ENCODE measurements around the gene NTN1. TPM values are rescaled to one million over a fixed set of nuclear protein-coding genes. Genes with fewer than 3 reads are reported as not detected.

NTN1 gene
- total and polyA plus RNA-seq, 2 of the 4 experiments (the other 2 are of a cell fraction): under 0.01 to 0.07 TPM

DNA sequence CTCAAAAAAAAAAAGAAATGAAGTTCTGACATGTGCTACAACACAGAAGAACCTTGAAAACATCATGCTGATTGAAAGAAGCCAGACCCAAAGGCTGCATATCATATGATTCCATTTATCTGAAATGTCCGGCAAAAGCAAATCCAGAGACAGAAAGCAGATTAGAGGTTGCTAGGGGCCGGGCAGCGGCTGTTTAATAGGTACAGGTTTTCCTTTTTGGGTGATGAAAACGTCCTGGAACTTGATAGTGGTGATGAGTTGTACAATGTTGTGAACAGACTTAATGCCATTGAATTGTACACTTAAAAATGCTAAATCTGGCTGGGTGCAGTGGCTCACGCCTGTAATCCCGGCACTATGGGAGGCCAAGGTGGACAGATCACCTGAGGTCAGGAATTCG lies 166.5 kb downstream of the NTN1 start:
- H3K9ac ChIP-seq (ENCODE audit: low read depth, low read length): no peak overlapping the region
- no peak overlapping the region for H2AK9ac ChIP-seq (replicated peaks; ENCODE audit: low read depth, low read length, poor library complexity)
- H3K9me3 ChIP-seq (ENCODE audit: control insufficient read depth, insufficient read depth, low read length): no peaks in the 10 kb centered on the region
- dilution Hi-C loops (cut with HindIII; ENCODE audit: low sequenced_read_pairs, unreplicated experiment) (no loop called here), intact Hi-C loops (cut with micrococcal nuclease) (no loop called here), in situ Hi-C loops (cut with MboI; ENCODE audit: low sequenced_read_pairs) (no loop called here)
- H3K14ac ChIP-seq (replicated peaks; ENCODE audit: low read depth, low read length): no peak overlapping the region
- no peak overlapping the region for H2AK5ac ChIP-seq (ENCODE audit: low read depth, low read length)
- ChIA-PET CTCF (no interaction called here), POLR2A (ENCODE audit: unreplicated experiment) (no interaction called here)
- no peak overlapping the region for H4K8ac ChIP-seq (ENCODE audit: low read depth in 2 of 2, low read length in 2 of 2)
- no peak overlapping the region for H3K56ac ChIP-seq (ENCODE audit: extremely low read depth, insufficient read depth, low read length)
- BruUV-seq (replicated peaks): no TSS peak
- TF ChIP-seq MXI1 (IDR thresholded peaks at IDR 0.05; ENCODE audit: borderline replicate concordance, low read depth, low read length) (no peak), FOS (IDR thresholded peaks at IDR 0.05; ENCODE audit: low read depth, low read length) (no peak)
- TF ChIP-seq, protein P1, sequence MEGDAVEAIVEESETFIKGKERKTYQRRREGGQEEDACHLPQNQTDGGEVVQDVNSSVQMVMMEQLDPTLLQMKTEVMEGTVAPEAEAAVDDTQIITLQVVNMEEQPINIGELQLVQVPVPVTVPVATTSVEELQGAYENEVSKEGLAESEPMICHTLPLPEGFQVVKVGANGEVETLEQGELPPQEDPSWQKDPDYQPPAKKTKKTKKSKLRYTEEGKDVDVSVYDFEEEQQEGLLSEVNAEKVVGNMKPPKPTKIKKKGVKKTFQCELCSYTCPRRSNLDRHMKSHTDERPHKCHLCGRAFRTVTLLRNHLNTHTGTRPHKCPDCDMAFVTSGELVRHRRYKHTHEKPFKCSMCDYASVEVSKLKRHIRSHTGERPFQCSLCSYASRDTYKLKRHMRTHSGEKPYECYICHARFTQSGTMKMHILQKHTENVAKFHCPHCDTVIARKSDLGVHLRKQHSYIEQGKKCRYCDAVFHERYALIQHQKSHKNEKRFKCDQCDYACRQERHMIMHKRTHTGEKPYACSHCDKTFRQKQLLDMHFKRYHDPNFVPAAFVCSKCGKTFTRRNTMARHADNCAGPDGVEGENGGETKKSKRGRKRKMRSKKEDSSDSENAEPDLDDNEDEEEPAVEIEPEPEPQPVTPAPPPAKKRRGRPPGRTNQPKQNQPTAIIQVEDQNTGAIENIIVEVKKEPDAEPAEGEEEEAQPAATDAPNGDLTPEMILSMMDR (conservative IDR thresholded peaks at IDR 0.05; ENCODE audit: low read depth, low read length): no peak
- TF ChIP-seq, protein P2, sequence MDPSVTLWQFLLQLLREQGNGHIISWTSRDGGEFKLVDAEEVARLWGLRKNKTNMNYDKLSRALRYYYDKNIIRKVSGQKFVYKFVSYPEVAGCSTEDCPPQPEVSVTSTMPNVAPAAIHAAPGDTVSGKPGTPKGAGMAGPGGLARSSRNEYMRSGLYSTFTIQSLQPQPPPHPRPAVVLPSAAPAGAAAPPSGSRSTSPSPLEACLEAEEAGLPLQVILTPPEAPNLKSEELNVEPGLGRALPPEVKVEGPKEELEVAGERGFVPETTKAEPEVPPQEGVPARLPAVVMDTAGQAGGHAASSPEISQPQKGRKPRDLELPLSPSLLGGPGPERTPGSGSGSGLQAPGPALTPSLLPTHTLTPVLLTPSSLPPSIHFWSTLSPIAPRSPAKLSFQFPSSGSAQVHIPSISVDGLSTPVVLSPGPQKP (IDR thresholded peaks at IDR 0.05; ENCODE audit: borderline replicate concordance, low read depth, low read length): no peak
- 65% methylated on average over 3 of the region's 7 CpGs; no CpG with 5 or more reads in 1 of the 2 experiments for WGBS, 2 experiments (ENCODE audit: extremely low coverage in 2 of 2, insufficient read length in 1 of 2)
- H3K18ac ChIP-seq (ENCODE audit: low read depth, low read length): no peak overlapping the region
- no peaks in the 10 kb centered on the region for H3K9me1 ChIP-seq (ENCODE audit: insufficient read depth, low read length)
- H3K23ac ChIP-seq (ENCODE audit: low read depth, low read length): no peak overlapping the region
- ATAC-seq (ENCODE audit: low read depth) (no peak), DNase-seq (no peak)
- H2BK15ac ChIP-seq (ENCODE audit: low read depth, low read length): no peak overlapping the region
- H3K4me3 ChIP-seq (ENCODE audit: insufficient read depth, low read depth, low read length): no peak overlapping the region
- no peak overlapping the region for H2BK20ac ChIP-seq (ENCODE audit: low read depth, low read length)
- no peak overlapping the region for H2AFZ ChIP-seq (replicated peaks; ENCODE audit: low read length, poor library complexity)
- H4K5ac ChIP-seq (ENCODE audit: low read depth, low read length): no peak overlapping the region
- no peak overlapping the region for H3K4me2 ChIP-seq (ENCODE audit: low read depth, low read length)
- no peaks in the 10 kb centered on the region for H3K79me1 ChIP-seq (ENCODE audit: low read depth in 1 of 2, low read length in 2 of 2)
- H2BK5ac ChIP-seq (ENCODE audit: low read depth, low read length, poor library complexity, severe bottlenecking): no peak overlapping the region
- H3K27ac ChIP-seq (ENCODE audit: insufficient read depth, low read length): no peak overlapping the region
- peaks cover 12% of the 10 kb centered on the region; the same call in 1 of the 2 replicates for H3K27me3 ChIP-seq (ENCODE audit: control insufficient read depth, insufficient read depth, low read length)
- H3K4ac ChIP-seq (ENCODE audit: low read depth, low read length): no peak overlapping the region
- no peak overlapping the region for H2BK120ac ChIP-seq (ENCODE audit: low read depth, low read length)
- H3K36me3 ChIP-seq (ENCODE audit: control insufficient read depth, insufficient read depth, low read length): no peaks in the 10 kb centered on the region
- peaks cover 2% of the 10 kb centered on the region; the same call in 1 of the 2 replicates for H3K4me1 ChIP-seq (ENCODE audit: control insufficient read depth, insufficient read depth, low read length)
- no peak overlapping the region for H4K91ac ChIP-seq (ENCODE audit: insufficient read depth, low read depth, low read length)
- H4K20me1 ChIP-seq (ENCODE audit: insufficient read depth, low read length): no peaks in the 10 kb centered on the region
